ENCODE data around the gene CHST3.
"Not testable (repeated sequence)": the region's sequence is repeated elsewhere in the genome, so short reads cannot be mapped to it uniquely, and the experiment has no call there.

The CHST3 gene

GRCh38 chr10:71963351-71964097 is 671 bp upstream of the CHST3 start:
- DNase-seq (ENCODE audit: low read depth): peak; percentile 47
- no peak for TF ChIP-seq CTCF (IDR thresholded peaks at IDR 0.05; ENCODE audit: low read length, missing control alignments)
- H3K4me3 ChIP-seq (replicated peaks; ENCODE audit: low read depth, low read length): peak overlapping the region; percentile 80

- DNase-seq (ENCODE audit: low read depth): peak; percentile 79
Observed at GRCh38 chr10:71964743-71965515, 734 bp downstream of the CHST3 start.

GRCh38 chr10:71965623-71966022 is 1.4 kb downstream of the CHST3 start:
- H3K4me3 ChIP-seq (replicated peaks; ENCODE audit: low read depth, low read length): peak overlapping the region; percentile 80
- no peak for TF ChIP-seq CTCF (IDR thresholded peaks at IDR 0.05; ENCODE audit: low read length, missing control alignments)
- no peak for DNase-seq (ENCODE audit: low read depth)

More at GRCh38 chr10:71964743-71965515, 734 bp downstream of the CHST3 start:
- peak overlapping the region; percentile 80 for H3K4me3 ChIP-seq (replicated peaks; ENCODE audit: low read depth, low read length)
- TF ChIP-seq CTCF (IDR thresholded peaks at IDR 0.05; ENCODE audit: low read length, missing control alignments): no peak

- TF ChIP-seq CTCF (IDR thresholded peaks at IDR 0.05; ENCODE audit: low read length, missing control alignments): no peak
- H3K4me3 ChIP-seq (replicated peaks; ENCODE audit: low read depth, low read length): peak overlapping the region; percentile 80
- no peak for DNase-seq (ENCODE audit: low read depth)
Observed at GRCh38 chr10:71966046-71967004, 2.1 kb downstream of the CHST3 start.

GRCh38 chr10:71967958-71968357 is 3.8 kb downstream of the CHST3 start:
- not testable (repeated sequence) for DNase-seq (ENCODE audit: low read depth); H3K4me3 ChIP-seq (replicated peaks; ENCODE audit: low read depth, low read length)

- DNase-seq (ENCODE audit: low read depth): no peak
- no peak for TF ChIP-seq CTCF (IDR thresholded peaks at IDR 0.05; ENCODE audit: low read length, missing control alignments)
- H3K4me3 ChIP-seq (replicated peaks; ENCODE audit: low read depth, low read length): no peak overlapping the region
Observed at GRCh38 chr10:71968553-71969474, 4.6 kb downstream of the CHST3 start.

Measured in fibroblast of pulmonary artery (primary cell).